CD1c-positive myeloid dendritic cell (primary cell): ENCODE data around the gene DNPH1.

ENCODE experiments used
- DNase-seq: peaks from one replicate; pipeline ENCODE4 v3.0.0-alpha.2; 2016; ENCODE audit errors: extremely low spot score

The DNPH1 gene

DNA sequence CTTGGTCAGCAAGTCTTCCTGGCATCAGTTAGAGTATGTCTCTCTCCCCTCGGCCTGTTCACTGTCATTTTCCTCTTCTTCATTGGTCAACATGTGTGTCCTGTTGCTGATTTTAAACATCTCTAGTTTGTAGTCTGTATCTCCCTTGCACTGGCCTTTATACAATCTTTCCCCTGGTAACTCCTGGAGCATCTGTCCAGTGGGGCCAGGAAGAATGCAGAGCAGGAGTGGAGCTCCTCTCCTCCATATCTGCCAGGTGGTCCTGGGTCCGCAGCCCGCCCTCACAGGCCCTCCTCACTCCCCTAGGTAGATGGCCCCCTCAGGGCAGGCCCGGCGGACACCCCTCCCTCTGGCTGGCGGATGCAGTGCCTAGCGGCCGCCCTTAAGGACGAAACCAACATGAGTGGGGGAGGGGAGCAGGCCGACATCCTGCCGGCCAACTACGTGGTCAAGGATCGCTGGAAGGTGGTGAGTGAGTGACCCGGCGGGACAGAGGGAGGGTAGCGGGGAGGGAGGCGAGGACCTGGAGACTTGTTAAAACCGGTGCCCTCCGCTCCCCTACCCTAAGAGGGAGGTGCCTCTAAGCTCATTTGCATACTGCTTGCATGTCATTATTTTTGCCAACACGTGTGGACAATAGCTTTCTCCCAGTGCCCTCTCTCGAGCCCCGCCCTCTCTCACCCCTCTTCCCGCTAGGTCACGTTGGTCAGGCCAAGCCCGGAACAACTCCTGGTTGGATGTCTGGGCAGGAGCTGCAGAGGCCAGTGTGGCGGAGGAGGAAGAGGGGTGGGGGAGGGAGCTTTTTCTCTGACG, 17.2 kb upstream of the DNPH1 start:
- no peak for DNase-seq

DNA sequence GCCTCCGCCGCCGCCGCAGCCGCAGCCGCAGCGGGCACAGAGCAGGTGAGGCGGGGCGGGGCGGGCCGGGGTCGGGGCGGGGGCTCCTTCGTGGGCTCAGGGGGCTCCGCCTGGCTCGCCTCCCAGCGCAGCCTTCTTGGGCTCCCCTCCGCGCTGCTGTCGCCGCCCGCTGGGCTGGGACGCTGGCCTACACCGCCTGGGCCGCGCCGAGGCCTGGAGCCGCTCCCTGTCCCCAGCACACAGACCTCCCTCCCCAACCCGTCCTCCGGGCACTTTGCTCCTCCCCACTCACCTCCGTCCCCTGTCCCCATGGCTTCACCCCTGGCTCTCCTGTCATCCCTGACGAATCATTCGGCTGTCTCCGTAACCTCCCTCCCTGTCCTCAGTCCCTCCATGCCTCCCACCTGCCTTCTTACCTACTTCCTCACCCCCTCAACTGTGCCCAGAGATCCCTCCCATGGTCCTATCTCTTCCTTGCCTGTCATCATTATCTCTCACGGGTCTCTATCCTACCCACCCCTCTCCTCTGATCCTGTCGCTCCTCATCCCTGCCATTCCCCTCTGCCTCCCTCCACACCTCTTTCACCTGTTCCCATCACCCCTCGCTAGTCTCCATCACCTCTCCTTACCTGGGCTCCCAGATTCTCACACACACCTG, 14.5 kb upstream of the DNPH1 start:
- no peak for DNase-seq

DNA sequence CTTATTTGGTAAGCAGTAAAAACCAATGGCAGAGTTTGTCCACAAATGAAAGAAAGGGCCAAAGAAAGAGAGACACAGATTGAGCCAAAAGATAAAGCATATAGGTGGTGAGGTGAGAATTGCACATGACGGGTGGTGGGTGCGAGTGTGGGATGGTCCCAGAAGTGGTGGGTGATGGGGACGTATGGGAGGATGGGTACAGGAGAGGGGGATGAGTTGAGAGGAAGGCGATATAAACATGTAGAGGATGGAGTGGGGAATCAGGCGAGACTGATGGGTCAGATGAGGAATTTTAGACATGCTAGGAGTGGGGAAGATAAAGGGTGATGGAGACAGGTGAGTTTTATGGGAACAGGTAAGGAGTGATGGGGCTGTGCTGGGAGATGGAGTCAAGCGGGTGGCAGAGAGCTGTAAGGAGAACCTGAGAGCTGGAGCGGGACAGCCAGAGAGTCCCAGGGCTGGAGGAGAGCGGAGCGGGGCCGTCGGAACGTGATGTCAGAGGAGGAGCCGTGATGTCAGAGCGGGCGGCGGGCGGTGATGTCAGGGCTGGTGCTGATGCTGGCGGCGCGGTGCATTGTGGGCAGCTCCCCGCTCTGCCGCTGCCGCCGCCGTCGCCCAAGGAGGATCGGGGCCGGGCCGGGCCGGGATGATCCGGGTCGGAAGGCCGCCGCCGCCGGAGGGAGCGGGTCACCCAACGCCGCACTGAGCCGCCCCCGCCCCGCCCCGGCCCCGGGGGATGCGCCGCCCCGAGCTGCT, 13.8 kb upstream of the DNPH1 start, which contains the start of gene TTBK1:
TSS of gene TTBK1 (plus strand) at position 574 of the 756 bp plus-strand sequence. CDS start 3,180 bp downstream, outside the sequence.
- DNase-seq = no peak

DNA sequence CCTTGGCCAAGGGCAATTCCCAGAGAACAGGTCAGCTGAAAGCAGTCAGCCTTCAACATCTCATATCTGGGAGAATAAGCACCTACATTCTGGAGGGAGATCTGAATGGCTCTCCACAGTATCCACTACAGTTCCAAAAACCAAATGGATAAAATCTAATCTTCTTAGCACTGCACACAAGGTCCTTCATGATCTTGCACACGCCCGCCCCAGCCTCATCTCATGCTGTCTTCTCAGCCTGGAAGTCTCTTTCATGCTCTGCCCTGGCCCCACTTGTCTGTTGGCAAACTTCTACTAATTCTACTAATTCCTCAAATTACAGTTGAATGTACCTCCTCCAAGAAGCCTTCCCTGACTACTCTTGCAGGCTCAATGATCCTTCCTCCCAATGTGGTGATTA, 12.2 kb upstream of the DNPH1 start:
- no peak for DNase-seq

DNA sequence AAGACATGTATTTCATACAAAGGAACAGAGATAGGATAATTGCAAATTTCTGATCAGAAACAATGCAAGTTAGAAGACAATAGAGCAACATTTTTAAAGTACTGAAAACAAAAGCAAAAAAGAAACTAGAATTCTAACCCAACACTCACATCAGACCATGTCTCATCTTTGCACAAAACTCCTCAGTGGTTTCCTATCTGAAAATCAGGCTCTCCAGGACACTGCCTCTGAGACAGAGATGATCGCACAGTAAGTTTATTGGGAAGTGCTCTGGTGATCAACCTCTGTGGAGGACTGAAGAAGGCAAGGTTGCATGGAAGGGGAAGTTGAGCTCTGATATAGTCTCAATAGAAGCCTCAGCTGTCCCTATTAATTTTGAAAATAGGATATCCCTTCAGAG, 11.7 kb upstream of the DNPH1 start:
- DNase-seq = no peak

DNA sequence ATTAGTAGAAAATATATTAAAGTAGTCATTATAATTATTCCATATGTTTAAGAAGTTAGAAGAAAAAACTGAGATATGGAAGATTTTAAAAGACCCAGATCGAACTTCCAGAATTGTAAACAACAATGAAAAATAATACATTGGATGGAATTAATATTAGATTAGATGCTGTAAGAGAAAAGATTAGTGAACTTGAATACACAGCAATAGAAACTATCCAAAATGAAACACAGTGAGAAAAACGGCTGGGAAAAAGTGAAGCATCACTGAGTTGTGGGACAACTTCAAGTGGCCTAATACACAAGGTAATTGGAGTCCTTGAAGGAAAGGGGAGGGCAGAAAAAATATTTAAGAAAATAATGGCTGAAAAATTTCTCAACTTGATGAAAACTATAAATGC, 9.8 kb upstream of the DNPH1 start:
- no peak for DNase-seq

DNA sequence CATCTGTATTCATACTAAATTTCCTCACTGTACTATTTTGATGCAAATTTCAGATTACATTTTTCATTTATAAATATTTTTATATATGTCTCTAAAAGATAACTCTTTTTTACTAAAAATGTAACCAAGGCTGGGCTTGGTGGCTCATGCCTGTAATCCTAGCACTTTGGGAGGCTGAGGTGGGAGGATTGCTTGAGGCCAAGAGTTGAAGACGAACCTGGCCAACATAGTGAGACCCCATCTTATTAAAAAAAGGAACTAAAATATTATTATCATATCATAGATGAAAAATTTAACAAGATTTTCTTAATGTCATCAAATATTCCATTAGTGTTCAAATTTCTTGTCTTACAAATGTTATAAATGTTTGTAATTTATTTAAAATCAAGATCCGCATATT, 6.6 kb upstream of the DNPH1 start:
- DNase-seq = no peak

DNA sequence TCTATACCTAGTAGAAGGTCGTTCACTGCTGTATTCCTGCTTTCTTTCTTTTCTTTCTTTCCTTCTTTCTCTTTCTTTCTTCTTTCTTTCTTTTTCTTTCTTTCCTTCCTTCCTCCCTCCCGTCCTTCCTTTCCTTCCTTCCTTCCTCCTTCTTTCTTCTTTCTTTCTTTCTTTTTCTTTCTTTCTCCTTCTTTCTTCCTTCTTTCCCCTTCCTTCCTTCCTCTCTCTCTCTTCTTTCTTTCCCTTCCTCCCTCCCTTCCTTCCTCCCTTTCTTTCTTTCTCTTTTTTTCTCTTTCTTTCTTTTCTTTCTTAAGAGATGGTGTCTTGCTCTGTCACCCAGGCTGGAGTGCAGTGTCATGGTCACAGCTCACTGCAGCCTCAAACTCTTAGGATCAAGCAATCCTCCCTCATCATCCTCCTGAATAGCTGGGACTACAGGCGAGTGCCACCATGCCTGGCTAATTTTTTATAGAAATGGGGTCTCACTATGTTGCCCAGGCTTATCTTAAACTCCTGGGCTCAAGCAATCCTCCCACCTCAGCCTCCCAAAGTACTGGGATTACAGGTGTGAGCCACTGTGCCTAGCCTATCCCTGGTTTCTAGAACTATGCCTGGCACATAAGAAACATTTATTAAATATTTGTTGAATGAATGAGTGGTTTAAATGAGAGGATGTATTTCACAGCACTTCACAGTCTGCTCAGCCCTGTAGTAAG, 2.6 kb upstream of the DNPH1 start:
- DNase-seq = no peak

DNA sequence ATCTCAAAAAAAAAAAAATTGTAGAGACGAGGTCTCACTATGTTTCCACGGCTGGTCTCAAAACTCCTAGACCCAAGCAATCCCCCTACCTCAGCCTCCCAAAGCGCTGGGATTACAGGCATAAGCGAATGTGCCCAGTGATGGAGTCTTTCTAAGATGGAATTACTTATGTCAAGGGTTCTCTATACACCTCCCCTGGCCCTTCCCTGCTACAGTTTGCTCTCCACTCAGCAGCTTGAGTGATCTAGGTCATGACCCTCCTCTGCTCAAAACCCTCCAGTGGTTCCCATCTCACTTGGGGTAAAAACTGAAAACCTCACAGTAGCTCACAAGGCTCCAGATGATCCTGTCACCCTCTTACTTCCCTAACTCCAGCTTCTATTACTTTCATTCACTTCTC, 1.8 kb upstream of the DNPH1 start:
- no peak for DNase-seq

DNA sequence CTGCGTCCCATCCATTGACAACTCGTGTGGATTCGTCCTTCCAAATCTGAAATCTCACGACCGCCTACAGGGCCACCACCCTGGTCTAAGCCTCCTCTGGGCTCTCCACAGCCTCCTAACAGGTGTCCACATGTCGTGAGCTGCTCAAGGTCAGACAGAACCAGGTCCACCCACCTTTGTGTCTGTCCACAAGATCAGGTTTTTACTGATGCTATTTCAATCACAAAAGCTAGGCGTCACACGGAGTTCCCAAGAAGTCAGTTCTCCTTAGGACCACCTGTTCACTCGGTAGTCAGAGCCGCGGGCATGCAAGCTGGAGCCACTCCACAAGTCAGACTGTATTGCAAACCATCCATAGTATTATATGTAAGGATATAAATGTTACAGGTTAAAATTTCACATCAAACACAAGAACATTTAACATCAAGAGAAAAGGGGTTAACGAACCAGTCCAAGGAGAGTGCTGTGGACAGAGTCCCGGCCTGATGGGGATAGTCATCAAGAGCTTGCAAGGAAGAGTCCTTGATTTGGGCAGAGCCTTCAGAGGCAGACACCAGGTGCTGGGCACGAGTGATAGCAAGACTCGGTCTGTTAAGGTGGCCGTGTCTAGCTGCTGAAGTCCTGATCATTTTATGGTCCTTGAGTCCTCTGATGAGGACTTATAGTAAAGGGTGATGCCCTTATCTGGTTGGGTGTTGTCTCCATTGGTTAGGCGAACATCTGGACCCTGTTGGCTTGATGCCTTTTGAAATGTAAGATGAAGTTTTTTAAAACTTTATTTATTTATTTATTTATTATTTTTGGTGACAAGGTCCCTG, 731 bp upstream of the DNPH1 start:
- DNase-seq = no peak

DNA sequence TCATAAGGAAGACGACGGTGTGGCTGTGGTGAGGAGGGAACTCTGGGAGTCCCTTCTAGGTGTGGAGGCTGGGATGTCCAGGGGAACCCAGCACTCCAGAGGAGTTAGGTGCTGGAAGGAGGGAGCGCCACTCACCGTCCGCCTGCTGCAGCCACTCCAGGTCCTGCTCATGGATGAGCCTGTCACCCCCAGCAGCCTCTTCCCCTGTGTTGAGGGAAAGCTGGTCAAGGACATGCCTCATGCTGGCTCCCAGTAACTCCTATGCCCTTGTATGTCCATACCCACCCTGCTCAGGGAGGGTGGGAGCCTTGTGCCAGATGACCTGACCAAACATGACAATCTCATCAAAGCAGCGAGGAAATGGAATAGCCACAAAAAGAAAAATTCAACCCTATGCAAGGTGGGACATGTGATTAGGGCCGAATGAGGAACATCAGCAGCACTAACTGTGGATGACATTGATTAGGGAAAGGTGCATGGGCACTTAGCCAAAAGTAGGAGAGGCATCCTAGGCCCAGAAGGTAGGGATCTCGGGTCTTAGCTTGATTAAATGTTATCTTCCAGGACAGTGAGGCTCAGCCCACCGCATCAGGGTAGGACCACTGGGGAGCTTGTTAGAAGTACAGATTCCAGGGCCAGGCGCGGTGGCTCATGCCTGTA, 3.0 kb downstream of the DNPH1 start:
- no peak for DNase-seq

DNA sequence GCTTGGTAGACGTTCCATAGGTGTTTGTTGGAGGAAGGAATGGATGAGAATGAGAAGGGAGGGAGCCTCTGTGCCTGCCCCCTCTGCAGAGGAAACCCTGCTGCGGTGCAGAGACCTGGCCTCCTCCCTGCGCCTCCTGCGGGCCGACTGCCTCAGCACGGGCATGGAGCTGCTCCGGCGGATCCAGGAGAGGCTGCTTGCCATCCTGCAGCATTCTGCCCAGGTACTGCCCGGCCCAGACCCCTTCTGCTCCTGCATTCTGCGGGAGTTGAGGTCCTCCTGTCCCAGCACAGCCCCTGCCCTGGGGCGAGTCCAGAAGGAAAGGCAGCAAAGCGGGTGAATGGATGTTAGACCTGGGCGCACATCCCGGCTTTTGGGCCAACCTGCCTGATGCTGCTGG, 6.1 kb downstream of the DNPH1 start:
- DNase-seq = no peak

DNA sequence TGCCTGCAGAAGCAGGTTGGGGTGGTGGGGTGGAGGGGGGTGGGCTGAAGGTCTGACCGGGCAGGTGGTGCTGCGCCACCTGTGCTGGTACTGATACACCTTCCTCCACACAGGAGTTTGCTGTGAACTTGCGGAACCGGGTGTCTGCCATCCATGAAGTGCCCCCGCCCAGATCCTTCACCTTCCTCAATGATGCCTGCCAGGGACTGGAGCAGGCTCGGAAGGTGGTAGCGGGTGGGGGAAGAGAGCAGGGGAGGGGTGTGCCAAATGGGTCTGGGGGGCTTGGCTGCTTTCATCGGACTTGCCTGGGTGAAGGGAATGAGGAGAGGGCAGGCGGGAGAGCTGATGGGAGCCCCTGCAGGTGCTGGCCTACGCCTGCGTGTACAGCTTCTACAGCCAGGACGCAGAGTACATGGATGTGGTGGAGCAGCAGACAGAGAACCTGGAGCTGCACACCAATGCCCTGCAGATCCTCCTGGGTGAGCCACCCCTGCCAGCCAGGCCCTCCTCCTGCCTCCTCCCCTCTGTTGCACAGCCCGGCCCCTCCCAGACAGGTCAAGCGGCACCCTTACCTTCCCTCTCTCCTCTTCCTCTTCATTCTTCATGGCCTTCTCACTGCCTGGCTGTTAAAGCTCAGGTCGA, 6.7 kb downstream of the DNPH1 start:
- no peak for DNase-seq

DNA sequence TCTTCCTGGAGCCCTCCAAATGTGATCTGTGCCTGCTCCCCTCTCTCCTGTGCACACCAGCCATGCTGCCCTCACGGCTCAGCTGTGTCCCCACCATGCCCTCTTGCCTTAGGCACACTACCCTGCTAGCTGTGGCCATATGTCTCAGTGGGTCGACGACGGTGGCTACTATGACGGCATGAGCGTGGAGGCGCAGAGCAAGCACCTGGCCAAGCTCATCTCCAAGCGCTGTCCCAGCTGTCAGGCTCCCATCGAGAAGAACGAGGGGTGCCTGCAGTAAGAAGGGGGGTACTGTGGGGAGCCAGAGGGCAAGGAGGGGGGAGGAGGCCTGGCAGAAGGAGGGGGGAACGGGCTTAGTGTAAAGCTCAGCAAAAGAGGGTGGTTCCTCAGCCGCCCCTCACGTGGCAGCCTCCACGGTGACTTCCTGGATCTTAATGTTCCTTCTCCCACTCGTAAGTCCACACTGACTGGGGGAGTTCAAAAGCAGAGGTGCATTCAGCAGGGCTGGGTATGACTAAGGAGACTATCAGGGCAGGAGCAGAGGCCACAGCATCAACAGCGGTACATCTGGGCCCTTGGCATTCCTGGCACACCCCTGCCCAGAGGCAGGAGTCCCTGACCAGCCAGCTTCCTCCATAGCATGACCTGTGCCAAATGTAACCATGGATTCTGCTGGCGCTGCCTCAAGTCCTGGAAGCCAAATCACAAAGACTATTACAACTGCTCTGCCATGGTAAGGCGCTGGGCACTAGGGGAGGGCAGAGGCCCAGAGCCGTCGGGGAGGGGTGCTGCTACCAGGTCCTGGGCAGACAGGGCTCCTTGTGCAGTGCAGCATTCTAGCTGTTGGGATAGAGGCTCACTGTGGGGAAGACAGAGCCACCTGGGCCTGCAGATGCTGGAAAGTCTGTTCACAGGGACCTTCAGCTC, 8.0 kb downstream of the DNPH1 start:
- peak; percentile 47 for DNase-seq

DNA sequence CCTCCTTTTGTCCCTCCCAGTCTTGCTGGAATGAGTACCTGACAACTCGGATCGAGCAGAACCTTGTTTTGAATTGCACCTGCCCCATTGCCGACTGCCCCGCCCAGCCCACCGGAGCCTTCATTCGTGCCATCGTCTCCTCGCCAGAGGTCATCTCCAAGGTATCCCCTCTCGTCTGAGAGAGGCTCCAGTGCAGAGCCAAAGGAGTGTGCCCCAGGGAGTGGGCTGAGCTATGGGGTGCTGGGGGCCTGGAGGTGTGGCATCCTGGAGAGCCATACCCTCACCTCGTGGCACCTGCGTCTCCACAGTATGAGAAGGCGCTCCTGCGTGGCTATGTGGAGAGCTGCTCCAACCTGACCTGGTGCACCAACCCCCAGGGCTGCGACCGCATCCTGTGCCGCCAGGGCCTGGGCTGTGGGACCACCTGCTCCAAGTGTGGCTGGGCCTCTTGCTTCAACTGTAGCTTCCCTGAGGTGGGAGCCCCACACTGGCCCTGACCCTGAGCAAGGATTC, 8.8 kb downstream of the DNPH1 start:
- no peak for DNase-seq

DNA sequence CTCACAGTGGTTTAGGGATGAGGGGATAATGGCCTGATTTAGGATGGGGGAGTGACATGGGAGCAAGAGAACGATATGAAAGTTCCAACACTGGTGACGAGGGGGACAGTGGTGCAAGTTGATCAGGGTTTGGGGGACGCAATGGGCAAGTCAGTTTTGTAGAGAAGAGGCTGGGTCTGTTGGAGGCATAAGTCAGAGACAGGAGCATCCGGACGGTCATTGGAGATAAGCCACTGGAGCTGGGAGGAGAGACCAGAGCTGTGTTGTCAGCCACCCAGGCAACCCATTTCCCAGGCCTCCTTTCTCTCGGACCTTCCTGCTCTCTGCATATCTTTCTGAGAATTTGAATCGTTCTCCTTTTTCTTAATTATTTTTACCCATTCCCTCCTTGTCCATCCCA, 9.5 kb downstream of the DNPH1 start:
- DNase-seq = no peak

DNA sequence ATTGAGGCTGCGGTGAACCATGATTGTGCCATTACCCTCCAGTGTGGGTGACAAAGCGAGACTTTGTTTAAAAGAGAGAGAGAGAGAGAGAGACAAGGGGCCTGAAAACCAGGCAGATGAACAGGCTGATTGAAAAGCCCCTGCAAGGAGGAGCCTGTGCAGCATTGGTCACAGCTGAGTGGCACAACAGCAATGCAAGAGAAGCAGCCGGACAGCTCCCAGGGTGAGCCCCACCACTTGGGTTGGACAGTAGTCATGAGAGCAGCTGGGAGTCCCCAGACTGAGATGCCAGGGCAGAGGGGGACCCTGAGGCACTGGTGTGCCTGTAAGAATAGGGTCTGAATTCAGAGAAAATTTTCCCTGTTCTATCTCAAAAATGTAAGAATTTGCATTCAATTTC, 10.2 kb downstream of the DNPH1 start:
- no peak for DNase-seq

DNA sequence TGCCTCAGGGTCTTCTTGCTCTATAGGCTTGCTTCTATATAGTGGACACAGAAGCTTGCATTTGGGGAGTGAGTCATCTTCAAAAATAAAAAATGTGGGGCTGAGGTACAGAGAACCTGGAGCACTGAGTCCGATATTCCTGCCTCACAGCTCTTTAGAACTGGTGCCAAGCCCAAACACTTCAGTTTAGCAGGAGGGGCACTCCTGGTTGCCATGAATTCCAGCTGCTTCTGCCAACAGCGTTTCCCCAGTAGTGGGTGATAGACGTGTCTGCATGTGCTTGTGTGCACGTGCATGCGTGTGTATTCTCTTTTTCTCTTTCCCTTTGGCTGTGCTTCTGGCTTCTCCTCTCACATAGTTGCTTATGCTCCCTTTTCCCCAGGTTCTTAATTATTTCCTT, 11.9 kb downstream of the DNPH1 start:
- no peak for DNase-seq

DNA sequence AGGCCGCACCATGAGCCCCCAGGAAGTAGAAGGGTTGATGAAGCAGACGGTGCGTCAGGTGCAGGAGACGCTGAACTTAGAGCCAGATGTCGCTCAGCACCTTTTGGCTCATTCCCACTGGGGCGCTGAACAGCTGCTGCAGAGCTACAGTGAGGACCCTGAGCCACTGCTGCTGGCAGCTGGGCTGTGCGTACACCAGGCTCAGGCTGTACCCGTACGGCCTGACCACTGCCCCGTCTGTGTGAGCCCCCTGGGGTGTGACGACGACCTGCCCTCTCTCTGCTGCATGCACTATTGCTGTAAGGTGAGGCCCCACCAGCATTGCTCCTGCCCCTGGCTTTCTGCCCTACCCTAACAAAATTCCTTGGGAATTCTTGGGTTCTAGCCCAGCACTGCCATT, 13.1 kb downstream of the DNPH1 start:
- no peak for DNase-seq
